ENCODE results near the gene RRP15.

GRCh38 chr1:218348628-218349071 lies 63.6 kb downstream of the RRP15 start:
- no peak for TF ChIP-seq POLR2A (IDR thresholded peaks at IDR 0.05)
- TF ChIP-seq, protein P1, sequence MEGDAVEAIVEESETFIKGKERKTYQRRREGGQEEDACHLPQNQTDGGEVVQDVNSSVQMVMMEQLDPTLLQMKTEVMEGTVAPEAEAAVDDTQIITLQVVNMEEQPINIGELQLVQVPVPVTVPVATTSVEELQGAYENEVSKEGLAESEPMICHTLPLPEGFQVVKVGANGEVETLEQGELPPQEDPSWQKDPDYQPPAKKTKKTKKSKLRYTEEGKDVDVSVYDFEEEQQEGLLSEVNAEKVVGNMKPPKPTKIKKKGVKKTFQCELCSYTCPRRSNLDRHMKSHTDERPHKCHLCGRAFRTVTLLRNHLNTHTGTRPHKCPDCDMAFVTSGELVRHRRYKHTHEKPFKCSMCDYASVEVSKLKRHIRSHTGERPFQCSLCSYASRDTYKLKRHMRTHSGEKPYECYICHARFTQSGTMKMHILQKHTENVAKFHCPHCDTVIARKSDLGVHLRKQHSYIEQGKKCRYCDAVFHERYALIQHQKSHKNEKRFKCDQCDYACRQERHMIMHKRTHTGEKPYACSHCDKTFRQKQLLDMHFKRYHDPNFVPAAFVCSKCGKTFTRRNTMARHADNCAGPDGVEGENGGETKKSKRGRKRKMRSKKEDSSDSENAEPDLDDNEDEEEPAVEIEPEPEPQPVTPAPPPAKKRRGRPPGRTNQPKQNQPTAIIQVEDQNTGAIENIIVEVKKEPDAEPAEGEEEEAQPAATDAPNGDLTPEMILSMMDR (IDR thresholded peaks at IDR 0.05) = no peak

All from vagina (tissue), 2 donors.